Activated CD8-positive, alpha-beta memory T cell treated with anti-CD3 and anti-CD28 coated beads for 24 hours (primary cell): ENCODE measurements around the gene EFHD2.
"Not testable (repeated sequence)": the region's sequence is repeated elsewhere in the genome, so short reads cannot be mapped to it uniquely, and the experiment has no call there.

Experiments
- DNase-seq: peaks from one replicate; pipeline ENCODE4 v3.0.0-alpha.2; 2020

Gene EFHD2

DNA sequence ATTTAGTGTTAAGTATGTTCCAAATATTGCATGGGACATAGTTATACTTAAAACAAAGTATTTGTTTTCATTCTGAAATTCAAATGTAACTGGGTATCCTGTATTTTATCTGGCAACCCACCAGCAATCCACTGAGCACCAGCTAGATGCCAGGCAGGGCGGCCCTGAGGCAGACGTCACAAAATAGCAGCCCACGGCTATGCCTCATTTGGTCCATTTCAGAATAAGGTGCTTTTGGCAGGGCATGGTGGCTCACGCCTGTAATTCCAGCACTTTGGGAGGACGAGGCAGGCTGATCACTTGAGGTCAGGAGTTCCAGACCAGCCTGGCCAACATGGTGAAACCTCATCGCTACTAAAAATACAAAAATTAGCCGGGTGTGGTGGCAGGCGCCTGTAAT, 19.9 kb upstream of the EFHD2 start:
- not testable (repeated sequence) for DNase-seq

DNA sequence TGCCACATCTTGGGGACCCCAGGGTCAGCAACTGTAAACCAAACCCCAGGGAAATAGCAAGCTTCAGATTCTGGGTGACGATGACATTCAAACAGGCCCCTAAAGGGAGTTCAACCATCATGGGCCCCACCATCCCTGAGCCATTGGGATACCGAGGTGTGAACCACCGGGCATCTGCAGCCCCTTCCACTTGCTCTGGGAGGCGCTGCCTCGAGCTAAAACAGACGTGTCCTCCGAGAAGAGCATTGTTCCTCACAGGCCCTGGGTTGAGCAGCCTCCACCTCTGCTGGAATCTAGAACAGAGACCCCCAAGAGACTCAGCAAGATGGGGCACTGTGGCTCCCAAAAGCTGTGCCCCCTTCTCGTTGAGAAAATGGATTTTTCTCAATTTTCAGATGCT, 19.0 kb upstream of the EFHD2 start:
- DNase-seq, result no peak

GRCh38 chr1:15391366-15391765, 18.3 kb upstream of the EFHD2 start:
- no peak for DNase-seq

DNA sequence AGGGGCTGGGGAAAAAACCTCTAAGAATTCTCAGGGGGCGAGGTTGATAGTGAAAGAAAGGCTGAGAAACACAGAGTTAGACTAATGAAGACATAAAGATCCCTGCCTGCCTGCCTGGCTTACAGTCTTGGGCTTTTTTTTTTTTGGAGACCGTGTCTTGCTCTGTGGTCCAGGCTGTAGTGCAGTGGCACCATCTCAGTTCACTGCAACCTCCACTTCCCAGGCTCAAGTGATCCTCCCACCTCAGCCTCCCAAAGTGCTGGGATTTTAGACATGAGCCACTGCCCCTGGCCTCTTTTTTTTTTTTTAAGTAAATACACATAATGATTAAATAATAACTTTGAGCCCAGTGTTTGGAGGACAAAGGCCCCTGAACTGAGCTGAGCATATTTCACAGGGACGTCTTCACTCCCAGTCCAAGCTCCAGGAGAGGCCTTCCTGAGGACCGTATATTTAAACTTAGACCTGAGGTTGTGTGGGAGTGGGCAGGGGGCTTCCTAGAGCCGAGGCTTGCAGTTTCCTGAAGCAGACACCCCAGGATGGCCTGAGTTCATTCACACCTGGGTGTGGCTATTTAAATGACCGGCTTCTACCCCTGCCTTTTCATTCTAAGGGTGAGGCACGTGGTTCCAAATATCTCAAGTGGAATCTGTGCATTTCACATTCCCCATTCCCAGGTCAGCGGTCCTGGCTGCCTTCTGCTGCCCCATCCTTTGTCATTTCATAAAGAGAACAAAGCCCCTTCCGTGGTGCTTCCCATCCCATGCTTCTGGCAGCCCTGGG, 16.0 kb upstream of the EFHD2 start:
- DNase-seq, result no peak

DNA sequence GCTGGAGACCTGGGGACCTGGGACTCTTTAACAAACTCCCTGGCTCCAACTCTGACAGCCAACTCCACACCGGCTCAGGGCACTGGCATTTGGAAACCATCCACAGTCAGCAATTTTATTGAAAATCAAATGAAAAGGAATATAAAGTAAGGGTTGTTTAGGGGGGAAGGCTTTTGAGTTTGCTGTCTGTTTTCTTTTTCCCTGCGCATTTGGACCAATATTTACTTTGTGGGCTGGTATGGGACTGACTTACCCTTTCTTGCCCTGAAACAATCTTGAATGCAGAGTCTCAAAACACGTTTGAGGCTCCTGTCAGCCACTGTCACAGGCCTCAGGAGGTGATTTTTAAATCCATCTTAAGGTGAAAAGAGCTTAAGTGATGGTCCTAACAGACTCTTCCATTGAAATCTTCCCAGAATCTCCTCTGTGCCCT, 15.4 kb upstream of the EFHD2 start:
- no peak for DNase-seq

DNA sequence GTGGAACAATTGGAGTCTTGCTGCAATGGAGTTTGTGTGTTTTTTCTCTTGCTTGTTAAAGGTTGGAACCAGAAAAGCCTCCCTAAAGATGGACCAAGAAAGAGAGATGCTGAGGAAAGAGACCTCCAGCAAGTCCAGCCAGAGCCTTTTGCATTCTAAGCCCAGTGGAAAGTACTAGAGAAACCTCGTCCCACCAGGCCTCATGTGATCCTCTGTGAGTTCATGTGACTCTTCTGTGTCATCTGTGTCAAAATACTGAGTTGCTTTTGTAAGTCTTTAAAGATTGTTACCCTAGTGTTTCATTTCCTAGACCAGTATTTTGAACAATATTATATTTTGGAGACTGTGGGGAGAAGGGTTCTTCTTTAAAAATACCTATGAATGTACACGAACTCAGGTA, 12.5 kb upstream of the EFHD2 start:
- DNase-seq, result no peak

DNA sequence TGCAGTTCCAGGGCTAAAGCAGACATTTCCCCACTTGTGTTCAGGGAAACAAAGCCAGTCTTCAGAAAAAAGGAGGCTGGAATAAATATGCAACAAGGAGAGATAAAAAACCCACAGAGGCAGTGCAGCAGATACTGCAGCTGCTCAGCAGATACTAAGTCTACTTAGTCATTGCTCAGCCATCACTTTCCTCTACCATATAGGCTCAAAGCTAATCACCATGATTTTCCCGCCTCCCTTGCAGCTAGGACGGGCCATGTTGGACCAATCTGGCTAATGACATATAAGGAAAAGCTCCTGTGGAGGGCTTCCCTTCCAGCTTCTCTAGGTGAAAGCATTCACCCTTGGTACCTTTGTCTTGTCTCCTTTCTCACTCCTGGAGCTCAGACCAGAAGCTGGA, 10.0 kb upstream of the EFHD2 start:
- DNase-seq, result no peak

DNA sequence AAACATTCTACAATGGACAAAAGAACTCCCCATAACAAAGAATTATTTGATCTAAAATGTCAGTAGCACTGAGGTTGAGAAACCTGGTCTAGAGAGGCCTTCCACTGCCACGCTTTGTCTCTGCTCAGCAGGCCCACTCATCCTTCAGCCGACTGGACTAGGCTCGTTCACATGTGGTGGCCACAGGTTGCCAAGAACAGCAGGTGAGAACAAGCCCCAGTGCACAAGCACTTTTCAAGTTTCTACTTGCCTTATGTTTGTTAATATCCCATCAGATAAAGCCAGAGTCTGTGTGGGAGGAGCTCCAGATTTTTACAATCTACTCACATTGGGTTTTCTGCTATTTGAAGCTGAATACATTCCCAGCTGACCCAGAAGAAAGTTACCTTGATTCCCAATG, 9.1 kb upstream of the EFHD2 start:
- no peak for DNase-seq

DNA sequence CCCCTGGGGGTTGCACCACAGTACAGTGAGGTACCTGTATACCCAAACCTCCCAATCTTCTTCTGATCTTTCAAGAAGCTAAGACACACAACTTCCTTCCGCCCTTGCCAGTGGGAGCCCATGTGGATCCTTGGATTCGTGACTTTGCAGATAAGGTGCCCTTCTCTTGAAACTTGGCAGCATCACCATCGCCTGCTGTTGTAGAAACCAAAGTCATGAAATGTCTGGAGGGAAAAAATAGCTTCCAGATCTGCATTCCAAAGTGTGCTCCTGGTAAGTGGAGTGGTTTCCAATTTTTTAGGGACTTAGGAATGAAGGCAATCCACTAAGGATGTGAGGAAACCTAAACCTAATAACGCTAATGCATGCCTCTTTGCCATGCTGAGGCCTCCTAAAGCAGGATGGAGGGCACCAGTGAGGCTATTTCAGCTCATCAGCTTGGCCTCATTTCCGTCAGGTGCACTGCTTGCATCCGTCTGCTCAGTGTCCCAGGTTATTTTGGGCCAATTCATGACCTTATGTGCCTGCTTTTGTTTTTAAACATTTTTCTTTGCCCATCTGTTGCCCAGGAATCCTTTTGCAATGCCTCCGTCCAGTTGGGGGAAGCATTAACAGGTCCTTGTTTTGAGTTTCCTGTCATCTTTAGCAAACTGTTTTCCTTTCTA, 8.2 kb upstream of the EFHD2 start:
- DNase-seq, result no peak

- no peak for DNase-seq
Observed at GRCh38 chr1:15402809-15403450, 6.8 kb upstream of the EFHD2 start.

GRCh38 chr1:15403962-15404580, 5.6 kb upstream of the EFHD2 start:
- no peak for DNase-seq

DNA sequence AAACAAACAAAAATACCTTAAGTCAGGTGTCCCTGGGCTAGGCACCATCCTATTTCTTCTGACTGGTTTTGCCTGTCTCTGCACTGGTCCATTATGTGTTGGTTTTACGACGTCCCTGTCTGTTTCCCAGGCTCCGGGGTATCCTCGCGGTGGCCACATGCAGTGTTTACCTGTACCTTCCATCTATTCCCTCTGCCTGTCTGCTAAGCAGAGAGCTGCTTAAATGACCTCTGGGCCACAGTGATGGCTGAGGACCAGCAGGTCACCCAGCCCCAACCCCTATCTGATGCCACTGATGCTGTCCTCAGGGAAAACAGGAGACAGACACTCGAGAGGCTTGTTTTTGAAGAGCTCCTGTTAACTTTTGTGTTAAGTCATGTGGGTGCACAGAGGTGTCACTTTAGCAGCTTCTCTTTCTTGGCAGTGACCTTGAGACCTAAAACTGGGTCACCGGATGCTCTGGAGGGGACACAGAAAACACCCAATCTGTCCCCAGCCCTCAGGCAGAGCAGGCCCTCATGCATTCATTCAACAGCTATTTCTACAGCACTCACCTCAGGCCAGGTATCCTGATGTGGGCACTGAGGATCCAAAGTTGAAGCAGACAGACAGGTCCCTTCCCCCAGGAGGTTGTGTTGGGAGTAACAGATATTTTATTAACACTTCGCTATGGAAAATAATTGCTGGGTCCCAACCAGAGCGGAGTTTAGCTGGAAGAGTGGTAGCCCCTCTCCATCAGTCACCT, 4.4 kb upstream of the EFHD2 start:
- no peak for DNase-seq

DNA sequence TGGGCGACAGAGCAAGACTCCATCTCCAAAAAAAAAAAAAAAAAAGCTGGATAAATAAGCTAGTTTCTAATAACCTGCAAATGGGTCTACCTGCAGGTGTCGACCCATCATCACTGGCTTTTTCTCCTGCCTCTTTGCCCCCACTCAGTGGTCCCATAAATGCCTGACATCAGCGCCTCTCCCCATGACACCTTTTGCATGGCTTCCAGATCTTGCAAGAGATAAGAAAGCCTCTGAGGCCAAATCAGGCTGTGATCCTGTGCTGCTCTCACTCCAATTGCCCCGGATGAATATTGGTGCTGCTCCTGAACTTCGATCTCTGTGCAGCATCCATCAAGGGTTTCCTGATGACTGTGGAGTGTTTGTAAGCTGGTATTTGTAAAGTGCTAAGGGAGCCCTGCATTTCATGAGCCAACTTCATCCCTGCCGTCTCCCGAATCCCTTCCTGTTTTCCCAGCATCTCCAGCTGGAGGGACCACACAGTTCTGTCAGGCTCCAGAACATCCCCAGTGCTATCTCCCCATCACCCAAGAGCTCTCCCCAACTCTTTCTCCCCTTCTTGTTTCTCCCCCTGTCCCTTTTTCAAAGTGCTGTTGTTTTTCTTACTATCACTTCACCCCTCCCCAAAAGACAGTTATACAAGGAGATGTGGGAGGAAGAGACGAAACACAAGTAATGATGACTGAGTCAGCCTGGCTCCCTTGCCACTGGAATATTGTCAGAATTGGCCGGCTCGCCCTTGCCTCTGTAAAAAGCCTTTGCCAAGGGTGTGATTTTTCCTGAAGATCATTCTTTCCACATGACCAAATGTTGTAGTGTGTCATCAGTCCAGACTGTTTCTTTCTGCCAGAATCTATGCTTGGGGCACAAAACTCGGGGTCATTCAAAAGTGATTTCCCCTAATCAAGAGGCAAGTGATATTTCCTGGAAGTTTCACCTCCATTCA, 2.8 kb upstream of the EFHD2 start:
- DNase-seq, result no peak

DNA sequence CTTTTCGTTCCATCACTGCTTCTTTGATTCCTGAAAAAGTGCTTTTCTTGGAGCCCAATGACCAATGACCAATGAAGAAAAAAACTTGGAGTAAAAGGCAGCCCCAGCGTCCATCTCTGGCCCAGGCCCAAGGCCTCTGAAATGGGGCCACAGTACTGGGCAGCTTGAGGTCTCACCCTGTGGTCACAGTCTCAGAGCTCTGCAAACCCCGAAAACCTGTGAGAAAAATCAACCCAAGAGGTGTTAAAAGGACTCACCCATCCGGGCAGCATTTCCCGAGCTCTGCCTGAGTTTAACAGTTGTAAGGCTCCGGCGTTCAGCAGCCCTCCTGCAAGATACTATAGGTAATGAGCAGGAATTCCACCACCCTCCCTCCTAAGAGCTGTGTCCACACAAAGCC, 2.1 kb upstream of the EFHD2 start:
- DNase-seq, result no peak

- DNase-seq, result no peak
Observed at GRCh38 chr1:15408890-15409387, 749 bp upstream of the EFHD2 start.

DNA sequence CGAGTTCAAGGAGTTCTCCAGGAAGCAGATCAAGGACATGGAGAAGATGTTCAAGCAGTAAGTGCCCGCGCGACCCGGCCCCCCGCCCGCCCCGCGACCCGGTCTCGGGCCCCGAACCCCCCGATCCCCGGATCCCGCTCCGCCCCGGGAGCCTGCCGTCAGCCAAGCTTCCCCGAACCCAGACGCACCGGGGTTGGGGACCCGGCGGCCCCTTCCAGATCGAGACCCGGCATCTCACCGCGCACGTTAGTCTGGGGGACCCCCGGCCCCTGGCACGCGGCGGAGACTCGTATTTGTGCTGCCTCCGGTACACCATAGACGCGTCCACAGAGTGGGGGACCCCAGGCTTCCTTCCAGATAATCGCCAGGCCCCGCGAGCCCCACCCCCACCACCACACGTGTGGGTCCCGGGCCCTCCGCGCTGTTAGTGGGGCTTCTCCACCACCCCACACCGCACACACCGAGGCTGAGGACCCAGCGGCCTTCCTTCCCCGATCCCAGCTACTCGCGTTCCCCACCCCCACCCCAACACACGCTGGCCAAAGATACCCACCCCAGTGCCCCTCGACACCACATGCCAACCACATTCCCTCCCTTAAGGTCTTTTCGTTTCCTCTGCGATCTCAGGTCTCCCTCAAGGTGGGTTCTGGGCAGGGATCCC, 665 bp downstream of the EFHD2 start:
- DNase-seq, result no peak

- DNase-seq, result no peak
Observed at GRCh38 chr1:15410884-15411245, 1.2 kb downstream of the EFHD2 start.

DNA sequence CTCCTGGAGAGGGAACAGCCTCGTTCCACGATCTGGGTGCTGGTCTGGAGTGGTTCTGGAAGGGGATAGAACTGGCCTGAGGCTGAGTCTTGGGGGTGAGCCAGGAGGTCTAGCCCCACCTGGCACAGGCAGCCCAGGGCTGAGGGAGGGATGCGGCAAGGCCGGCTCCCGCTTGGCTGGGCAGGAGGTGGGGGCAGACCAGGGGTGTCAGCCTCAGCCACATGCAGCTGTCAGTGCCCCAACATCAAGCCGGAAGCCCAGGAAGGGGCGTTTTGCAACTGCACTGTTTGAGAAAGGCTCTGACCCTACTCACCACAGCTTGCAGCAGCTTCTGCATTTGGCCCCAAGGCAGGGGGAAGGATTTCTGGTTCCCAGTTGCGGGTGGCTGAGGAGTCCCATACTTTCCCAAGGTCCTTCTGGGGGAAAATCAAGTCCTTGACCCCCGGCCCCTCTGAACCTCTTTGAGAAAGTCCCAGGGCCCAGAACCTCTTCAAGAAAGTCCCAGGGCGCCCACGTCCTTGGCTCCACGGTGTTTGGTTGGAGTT, 2.0 kb downstream of the EFHD2 start:
- DNase-seq, result peak; percentile 71

GRCh38 chr1:15412175-15412800, 2.6 kb downstream of the EFHD2 start:
- DNase-seq, result peak; percentile 66

DNA sequence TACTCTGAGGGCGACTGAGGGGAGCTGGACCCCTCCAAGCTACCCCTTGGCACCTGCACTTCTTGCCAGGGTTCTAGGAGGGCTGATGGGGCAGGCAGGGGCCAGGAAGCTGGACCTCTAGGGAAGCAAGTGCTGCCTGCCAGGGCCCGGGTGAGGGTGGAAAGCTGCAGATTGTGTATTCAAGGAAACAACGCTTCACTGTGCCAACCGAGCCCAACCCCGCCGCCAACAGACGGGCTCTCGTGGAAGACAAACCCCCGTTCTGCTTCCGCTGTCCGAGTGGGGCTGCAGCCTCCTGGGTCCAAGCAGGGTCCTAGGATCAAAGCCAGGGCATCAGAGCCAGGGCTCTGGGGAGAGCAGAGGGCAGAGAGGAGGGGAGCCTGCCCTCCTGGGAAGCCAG, 3.2 kb downstream of the EFHD2 start:
- no peak for DNase-seq
